ENCODE data around the gene FUS.

- TF ChIP-seq CTCF (conservative IDR thresholded peaks at IDR 0.05; ENCODE audit: low read depth, low read length): no peak
- no peak for TF ChIP-seq EZH2 (IDR thresholded peaks at IDR 0.05; ENCODE audit: borderline replicate concordance, low read depth, low read length, poor library complexity, severe bottlenecking)
Observed at GRCh38 chr16:31198207-31198882, 18.4 kb downstream of the FUS start.

Measured in A673 (cell line).